Lower lobe of right lung (tissue), 2 donors: ENCODE results near the gene SORCS2. TPM values are rescaled to one million over a fixed set of nuclear protein-coding genes. Genes with fewer than 3 reads are reported as not detected.

Source experiments
- ATAC-seq, 2 donors: fragments of 200-7000 bp; cut with Tn5 transposase; one replicate each; pipeline ENCODE4 v1.9.1; 2020 to 2022; ENCODE audit warnings: mild to moderate bottlenecking in 2 of 2, moderate library complexity in 2 of 2
- DNase-seq: peaks from one replicate; pipeline ENCODE4 v3.0.0-alpha.2; 2020
- H3K27ac ChIP-seq: fragments of 200-600 bp; one replicate; pipeline ENCODE4 v1.8.0; 2022
- H3K27me3 ChIP-seq: fragments of 200-600 bp; one replicate; pipeline ENCODE4 v1.8.0; 2022; ENCODE audit warnings: low read depth
- H3K36me3 ChIP-seq: fragments of 200-600 bp; one replicate; pipeline ENCODE4 v1.8.0; 2022; ENCODE audit warnings: mild to moderate bottlenecking
- H3K4me1 ChIP-seq: fragments of 200-600 bp; one replicate; pipeline ENCODE4 v1.8.0; 2022
- H3K4me3 ChIP-seq: fragments of 200-600 bp; one replicate; pipeline ENCODE4 v1.8.0; 2022; ENCODE audit warnings: mild to moderate bottlenecking
- H3K9me3 ChIP-seq: fragments of 200-600 bp; one replicate; pipeline ENCODE4 v1.8.0; 2022
- intact Hi-C: fragments of 100-400 bp; cut with DNase I; formaldehyde crosslinking; loops from one replicate; pipeline ENCODE4 v1.11.0; 2022
- total RNA-seq: library from RNA; stranded (reverse); fragmentation: NEBNext Ultra II Directional; extraction: Animal tissue kit (Norgen Biotek cat#: 25700); gene quantifications from one replicate; pipeline ENCODE4 v1.2.1, GENCODE V29; 2021
- TF ChIP-seq, protein P1 (sequence below): fragments of 200-600 bp; IDR thresholded peaks from one replicate; pipeline ENCODE4 v1.8.0; 2022; ENCODE audit warnings: antibody characterized with exemption, mild to moderate bottlenecking
- donor health status: DM: no; HTN: yes; CAD: no; lungs with severe emphysema.

Gene SORCS2
- total RNA-seq, 1 donor from 2014 or later: 5.8 TPM

DNA sequence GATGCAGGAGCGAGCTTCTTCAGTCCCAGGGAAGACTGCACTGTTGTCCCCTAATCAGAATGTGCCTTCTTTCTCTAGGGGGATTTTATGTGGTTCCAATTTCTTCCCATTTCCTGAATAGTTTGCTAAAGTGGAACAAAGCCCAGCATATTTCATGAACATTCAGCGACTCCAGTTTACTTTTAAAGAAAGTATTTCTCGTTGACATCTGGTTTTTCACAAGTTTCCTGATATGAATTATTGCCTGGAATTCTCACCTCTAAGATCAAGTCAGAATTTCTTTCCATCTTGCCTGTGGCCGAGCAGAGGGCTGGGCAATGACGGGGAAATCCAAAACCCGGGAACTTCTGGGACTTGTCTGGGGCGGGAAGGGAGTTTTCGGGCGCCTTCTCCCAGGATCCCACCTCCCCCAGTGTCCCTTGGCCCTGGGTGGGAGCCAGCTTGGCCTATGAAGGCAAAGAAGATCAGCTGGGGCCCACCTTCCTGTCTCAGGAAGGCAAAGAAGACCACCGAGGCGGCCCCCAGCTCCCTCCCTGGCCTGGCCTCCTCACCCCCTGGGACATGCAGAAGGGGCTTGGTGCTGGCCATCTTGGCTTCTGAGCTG, 15.4 kb downstream of the SORCS2 start:
- DNase-seq (no peak), ATAC-seq (no peak)
- intact Hi-C loops: no loop called here
- Histone ChIP-seq H3K27ac (no peak overlapping the region), H3K27me3 (no peaks in the 10 kb centered on the region), H3K4me3 (no peak overlapping the region), H3K36me3 (no peaks in the 10 kb centered on the region), H3K4me1 (peaks cover 11% of the 10 kb centered on the region), H3K9me3 (no peaks in the 10 kb centered on the region)
- TF ChIP-seq, protein P1, sequence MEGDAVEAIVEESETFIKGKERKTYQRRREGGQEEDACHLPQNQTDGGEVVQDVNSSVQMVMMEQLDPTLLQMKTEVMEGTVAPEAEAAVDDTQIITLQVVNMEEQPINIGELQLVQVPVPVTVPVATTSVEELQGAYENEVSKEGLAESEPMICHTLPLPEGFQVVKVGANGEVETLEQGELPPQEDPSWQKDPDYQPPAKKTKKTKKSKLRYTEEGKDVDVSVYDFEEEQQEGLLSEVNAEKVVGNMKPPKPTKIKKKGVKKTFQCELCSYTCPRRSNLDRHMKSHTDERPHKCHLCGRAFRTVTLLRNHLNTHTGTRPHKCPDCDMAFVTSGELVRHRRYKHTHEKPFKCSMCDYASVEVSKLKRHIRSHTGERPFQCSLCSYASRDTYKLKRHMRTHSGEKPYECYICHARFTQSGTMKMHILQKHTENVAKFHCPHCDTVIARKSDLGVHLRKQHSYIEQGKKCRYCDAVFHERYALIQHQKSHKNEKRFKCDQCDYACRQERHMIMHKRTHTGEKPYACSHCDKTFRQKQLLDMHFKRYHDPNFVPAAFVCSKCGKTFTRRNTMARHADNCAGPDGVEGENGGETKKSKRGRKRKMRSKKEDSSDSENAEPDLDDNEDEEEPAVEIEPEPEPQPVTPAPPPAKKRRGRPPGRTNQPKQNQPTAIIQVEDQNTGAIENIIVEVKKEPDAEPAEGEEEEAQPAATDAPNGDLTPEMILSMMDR: no peak

DNA sequence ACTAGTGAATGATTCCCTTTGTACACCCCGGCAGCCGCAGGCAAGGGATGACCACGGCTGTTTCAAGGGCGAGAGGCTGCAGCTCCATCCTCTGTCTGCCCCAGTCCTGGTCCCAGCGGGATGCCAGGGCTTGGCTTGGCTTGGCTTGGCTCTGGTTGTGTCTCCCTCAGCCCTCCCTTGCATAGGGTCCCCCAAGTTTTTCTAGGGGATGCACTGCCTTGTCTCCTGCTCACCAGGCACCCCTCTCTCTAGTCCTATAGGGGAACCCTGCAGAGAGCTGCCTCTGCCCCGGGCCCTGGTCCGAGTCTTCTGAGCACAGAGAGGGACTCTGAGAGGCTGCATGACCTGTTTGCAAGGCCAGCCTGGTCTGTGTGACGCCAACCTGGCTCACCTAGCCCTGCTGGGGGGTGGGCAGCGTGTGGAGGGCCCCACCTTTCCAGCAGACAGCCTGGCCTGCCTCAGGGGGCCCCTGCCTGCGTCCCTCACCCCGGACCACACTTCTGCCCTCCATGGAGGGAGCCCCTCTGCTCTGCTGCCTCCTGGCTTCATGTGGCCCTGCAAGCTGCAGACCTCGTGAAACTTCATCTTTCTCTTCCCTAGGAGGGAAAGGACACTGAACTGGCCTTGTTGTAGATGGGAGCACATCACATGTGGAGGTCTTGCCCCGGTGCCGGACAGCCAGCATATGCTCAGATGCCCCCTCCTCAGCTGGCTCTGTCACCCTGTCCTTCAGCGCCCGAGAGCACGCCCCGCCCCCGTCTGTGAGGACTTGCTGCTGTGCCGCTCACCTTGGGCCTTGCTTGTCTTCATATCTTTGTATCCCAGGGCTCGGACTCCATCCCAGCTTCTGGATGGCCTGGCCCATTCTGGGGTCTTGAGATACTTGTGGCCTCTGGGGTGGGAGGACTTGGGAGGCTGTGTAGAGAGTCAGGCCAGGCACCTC, 16.4 kb downstream of the SORCS2 start:
- Histone ChIP-seq H3K27ac (no peak overlapping the region), H3K27me3 (no peaks in the 10 kb centered on the region), H3K9me3 (no peaks in the 10 kb centered on the region), H3K4me1 (peaks cover 11% of the 10 kb centered on the region), H3K36me3 (no peaks in the 10 kb centered on the region), H3K4me3 (no peak overlapping the region)
- DNase-seq (no peak), ATAC-seq (no peak)
- TF ChIP-seq, protein P1: no peak
- intact Hi-C loops: no loop called here

DNA sequence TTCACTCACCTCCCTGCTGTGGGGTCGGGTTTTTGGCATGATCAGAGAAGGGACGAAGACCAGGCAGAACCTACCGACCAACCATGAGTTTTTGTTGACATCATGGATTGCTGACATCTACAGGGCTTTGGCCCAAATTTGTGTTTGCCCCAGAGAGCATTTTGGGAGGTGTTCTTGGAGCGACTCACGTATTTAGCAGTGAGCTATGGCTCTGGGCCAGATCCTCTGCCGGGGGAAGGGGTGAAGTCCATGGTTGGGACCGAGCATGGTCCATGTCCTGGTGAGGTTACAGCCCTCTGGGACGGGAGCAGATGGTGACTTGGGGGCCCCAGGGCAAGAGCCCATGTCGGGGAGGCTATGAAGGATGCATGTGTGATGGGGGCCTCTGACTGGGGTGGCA, 17.4 kb downstream of the SORCS2 start:
- Histone ChIP-seq H3K27me3 (no peaks in the 10 kb centered on the region), H3K4me1 (peaks cover 11% of the 10 kb centered on the region), H3K4me3 (no peak overlapping the region), H3K9me3 (no peaks in the 10 kb centered on the region), H3K27ac (no peak overlapping the region), H3K36me3 (no peaks in the 10 kb centered on the region)
- TF ChIP-seq, protein P1: no peak
- DNase-seq (no peak), ATAC-seq (no peak)
- intact Hi-C loops: no loop called here

GRCh38 chr4:7210824-7211223, 18.5 kb downstream of the SORCS2 start:
- Histone ChIP-seq H3K27me3 (no peaks in the 10 kb centered on the region), H3K4me3 (no peak overlapping the region), H3K27ac (no peak overlapping the region), H3K4me1 (peaks cover 11% of the 10 kb centered on the region), H3K36me3 (no peaks in the 10 kb centered on the region), H3K9me3 (no peaks in the 10 kb centered on the region)
- no peak for ATAC-seq
- no peak for DNase-seq
- intact Hi-C loops: no loop called here
- TF ChIP-seq, protein P1: no peak

GRCh38 chr4:7212101-7212674, 19.9 kb downstream of the SORCS2 start:
- no peak overlapping the region for H3K4me3 ChIP-seq
- DNase-seq (no peak), ATAC-seq (no peak)
- no peaks in the 10 kb centered on the region for H3K9me3 ChIP-seq
- no peak overlapping the region for H3K27ac ChIP-seq
- H3K4me1 ChIP-seq: peaks cover 11% of the 10 kb centered on the region
- TF ChIP-seq, protein P1: no peak
- intact Hi-C loops: no loop called here
- no peaks in the 10 kb centered on the region for H3K36me3 ChIP-seq
- no peaks in the 10 kb centered on the region for H3K27me3 ChIP-seq
